OCI-LY1 (cell line): ENCODE measurements around the gene MAP7.

Experiments used
- H2AFZ ChIP-seq: fragments of 200-600 bp; sonication (generic), shearing (Covaris generic); 2 replicates; pipeline ENCODE4 v1.6.0; 2014; ENCODE audit warnings: antibody characterized with exemption, mild to moderate bottlenecking, low read length
- H3F3A ChIP-seq: fragments of 200-600 bp; sonication (generic), shearing (Covaris generic); 2 replicates; pipeline ENCODE4 v1.6.0; 2014; ENCODE audit warnings: mild to moderate bottlenecking, antibody characterized with exemption, low read length, moderate library complexity; ENCODE audit not compliant: insufficient read depth
- H3K27ac ChIP-seq: fragments of 200-600 bp; sonication (generic); 2 replicates; pipeline ENCODE4 v1.5.1; 2014; ENCODE audit warnings: low read length, mixed run types, mild to moderate bottlenecking, low read depth; ENCODE audit not compliant: poor library complexity, severe bottlenecking
- H3K27me3 ChIP-seq: fragments of 200-600 bp; sonication (generic); 2 replicates; pipeline ENCODE4 v1.6.0; 2014; ENCODE audit warnings: antibody characterized with exemption, mild to moderate bottlenecking, low read length, moderate library complexity; ENCODE audit not compliant: insufficient read depth
- H3K36me3 ChIP-seq: fragments of 200-600 bp; sonication (generic); 2 replicates; pipeline ENCODE4 v1.6.1; 2014; ENCODE audit warnings: mild to moderate bottlenecking, antibody characterized with exemption, low read length, moderate library complexity, mixed read lengths; ENCODE audit not compliant: insufficient read depth
- H3K4me1 ChIP-seq: fragments of 200-600 bp; sonication (generic); 2 replicates; pipeline ENCODE4 v1.5.1; 2014; ENCODE audit warnings: mild to moderate bottlenecking, low read length, moderate library complexity; ENCODE audit not compliant: insufficient read depth, severe bottlenecking
- H3K4me2 ChIP-seq: fragments of 200-600 bp; sonication (generic), shearing (Covaris generic); 2 replicates; pipeline ENCODE4 v1.6.1; 2014; ENCODE audit warnings: low read length
- H3K4me3 ChIP-seq: fragments of 200-600 bp; sonication (generic); 2 replicates; pipeline ENCODE4 v1.5.1; 2014; ENCODE audit warnings: low read length, low read depth, mild to moderate bottlenecking, mixed read lengths; ENCODE audit not compliant: poor library complexity, severe bottlenecking
- H3K79me2 ChIP-seq: fragments of 200-600 bp; shearing (Covaris generic); 2 replicates; pipeline ENCODE4 v1.6.1; 2016; ENCODE audit warnings: mixed run types, low read length, mixed read lengths; ENCODE audit not compliant: insufficient read depth
- H3K9ac ChIP-seq: fragments of 200-600 bp; sonication (generic), shearing (Covaris generic); 2 replicates; pipeline ENCODE4 v1.6.1; 2014; ENCODE audit warnings: mild to moderate bottlenecking, low read length, mixed read lengths
- H3K9me2 ChIP-seq: fragments of 200-600 bp; sonication (generic), shearing (Covaris generic); 2 replicates; pipeline ENCODE4 v1.6.1; 2014; ENCODE audit warnings: low read depth, mild to moderate bottlenecking, low read length, mixed read lengths
- H3K9me3 ChIP-seq: fragments of 200-600 bp; shearing (Covaris generic); 2 replicates; pipeline ENCODE4 v1.6.1; 2014; ENCODE audit warnings: low read length, mixed read lengths
- H4K20me1 ChIP-seq: fragments of 200-600 bp; sonication (generic), shearing (Covaris generic); 2 replicates; pipeline ENCODE4 v1.6.0; 2016; ENCODE audit warnings: mild to moderate bottlenecking, low read length; ENCODE audit not compliant: insufficient read depth
- EZH2 ChIP-seq: fragments of 200-600 bp; sonication (generic), shearing (Covaris generic); IDR thresholded peaks from 2 replicates; pipeline ENCODE4 v1.8.0; 2017; ENCODE audit warnings: borderline replicate concordance, mixed run types, mild to moderate bottlenecking, antibody characterized with exemption, low read length, moderate library complexity, mixed read lengths
- TF ChIP-seq, protein P1 (sequence below): fragments of 200-600 bp; sonication (generic), shearing (Covaris generic); IDR thresholded peaks from 2 replicates; pipeline ENCODE4 v1.5.1; 2017; ENCODE audit warnings: mild to moderate bottlenecking, antibody characterized with exemption, low read length, moderate library complexity, mixed read lengths

MAP7 gene

DNA sequence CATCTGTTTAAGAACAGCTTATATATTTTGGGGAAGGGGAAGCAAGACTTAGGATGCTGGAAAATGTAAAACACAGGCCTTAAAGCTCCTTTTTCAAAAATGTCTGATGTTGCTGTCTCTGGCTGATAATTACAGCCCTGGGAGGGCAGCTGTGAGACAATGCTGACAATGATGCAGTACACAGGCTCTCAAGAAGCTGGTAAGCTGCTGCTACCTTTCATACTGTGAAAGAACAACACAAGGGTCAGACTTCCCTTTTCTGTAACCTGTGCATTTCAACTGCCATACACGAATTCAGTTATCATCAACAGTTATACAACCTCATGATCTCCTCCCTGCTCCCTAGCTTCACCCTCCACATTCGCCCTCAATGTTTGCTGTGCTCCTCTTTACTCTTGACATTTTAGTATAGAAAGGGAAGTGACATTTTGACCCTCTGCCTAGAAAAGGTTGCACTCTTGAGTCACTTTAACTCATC is 25.2 kb downstream of the MAP7 start:
- no peaks in the 10 kb centered on the region for H3K79me2 ChIP-seq
- no peak overlapping the region for H3K9ac ChIP-seq
- TF ChIP-seq, protein P1, sequence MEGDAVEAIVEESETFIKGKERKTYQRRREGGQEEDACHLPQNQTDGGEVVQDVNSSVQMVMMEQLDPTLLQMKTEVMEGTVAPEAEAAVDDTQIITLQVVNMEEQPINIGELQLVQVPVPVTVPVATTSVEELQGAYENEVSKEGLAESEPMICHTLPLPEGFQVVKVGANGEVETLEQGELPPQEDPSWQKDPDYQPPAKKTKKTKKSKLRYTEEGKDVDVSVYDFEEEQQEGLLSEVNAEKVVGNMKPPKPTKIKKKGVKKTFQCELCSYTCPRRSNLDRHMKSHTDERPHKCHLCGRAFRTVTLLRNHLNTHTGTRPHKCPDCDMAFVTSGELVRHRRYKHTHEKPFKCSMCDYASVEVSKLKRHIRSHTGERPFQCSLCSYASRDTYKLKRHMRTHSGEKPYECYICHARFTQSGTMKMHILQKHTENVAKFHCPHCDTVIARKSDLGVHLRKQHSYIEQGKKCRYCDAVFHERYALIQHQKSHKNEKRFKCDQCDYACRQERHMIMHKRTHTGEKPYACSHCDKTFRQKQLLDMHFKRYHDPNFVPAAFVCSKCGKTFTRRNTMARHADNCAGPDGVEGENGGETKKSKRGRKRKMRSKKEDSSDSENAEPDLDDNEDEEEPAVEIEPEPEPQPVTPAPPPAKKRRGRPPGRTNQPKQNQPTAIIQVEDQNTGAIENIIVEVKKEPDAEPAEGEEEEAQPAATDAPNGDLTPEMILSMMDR, result no peak
- no peak for TF ChIP-seq EZH2
- H3F3A ChIP-seq, result no peaks in the 10 kb centered on the region
- H3K27me3 ChIP-seq, result no peaks in the 10 kb centered on the region
- no peak overlapping the region for H3K27ac ChIP-seq
- H3K9me2 ChIP-seq, result no peaks in the 10 kb centered on the region
- H3K4me2 ChIP-seq, result no peak overlapping the region
- no peak overlapping the region for H2AFZ ChIP-seq
- no peaks in the 10 kb centered on the region for H3K36me3 ChIP-seq
- H3K9me3 ChIP-seq, result no peaks in the 10 kb centered on the region
- no peak overlapping the region for H3K4me3 ChIP-seq
- H3K4me1 ChIP-seq, result no peaks in the 10 kb centered on the region
- H4K20me1 ChIP-seq, result no peaks in the 10 kb centered on the region

DNA sequence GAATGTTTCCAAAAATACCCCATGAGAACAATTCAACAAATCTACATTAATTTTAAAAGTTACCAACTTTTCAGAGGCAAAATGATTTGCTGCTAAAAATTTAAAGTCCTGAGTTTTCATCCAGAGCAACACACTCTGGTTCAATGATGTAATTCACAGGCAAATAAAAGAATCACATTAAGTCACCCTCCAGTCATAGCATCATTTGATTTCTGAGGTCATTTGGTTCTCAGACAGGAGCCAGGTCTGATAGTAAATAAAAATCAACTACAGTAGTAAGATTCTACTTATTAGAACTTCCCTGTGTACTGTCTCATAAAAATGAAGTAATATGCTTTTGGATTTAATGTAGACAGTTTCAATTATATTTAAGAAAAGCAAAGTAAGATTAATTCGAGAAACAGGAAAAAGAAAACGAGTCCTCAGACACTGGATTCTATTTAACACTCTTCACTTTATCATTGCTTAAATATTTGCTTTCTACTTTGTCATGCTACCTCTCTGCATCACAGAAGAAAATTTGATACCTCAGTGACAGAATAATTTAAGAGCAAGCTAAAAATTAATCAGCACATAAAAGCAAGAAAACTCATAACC is 25.8 kb downstream of the MAP7 start:
- no peaks in the 10 kb centered on the region for H3K27me3 ChIP-seq
- no peak overlapping the region for H3K27ac ChIP-seq
- H3K9me2 ChIP-seq, result no peaks in the 10 kb centered on the region
- no peaks in the 10 kb centered on the region for H3K4me1 ChIP-seq
- H3K9ac ChIP-seq, result no peak overlapping the region
- no peaks in the 10 kb centered on the region for H4K20me1 ChIP-seq
- no peak overlapping the region for H3K4me3 ChIP-seq
- no peak overlapping the region for H2AFZ ChIP-seq
- H3F3A ChIP-seq, result no peaks in the 10 kb centered on the region
- TF ChIP-seq, protein P1, result no peak
- no peak for TF ChIP-seq EZH2
- no peaks in the 10 kb centered on the region for H3K36me3 ChIP-seq
- no peaks in the 10 kb centered on the region for H3K79me2 ChIP-seq
- H3K4me2 ChIP-seq, result no peak overlapping the region
- H3K9me3 ChIP-seq, result no peaks in the 10 kb centered on the region

DNA sequence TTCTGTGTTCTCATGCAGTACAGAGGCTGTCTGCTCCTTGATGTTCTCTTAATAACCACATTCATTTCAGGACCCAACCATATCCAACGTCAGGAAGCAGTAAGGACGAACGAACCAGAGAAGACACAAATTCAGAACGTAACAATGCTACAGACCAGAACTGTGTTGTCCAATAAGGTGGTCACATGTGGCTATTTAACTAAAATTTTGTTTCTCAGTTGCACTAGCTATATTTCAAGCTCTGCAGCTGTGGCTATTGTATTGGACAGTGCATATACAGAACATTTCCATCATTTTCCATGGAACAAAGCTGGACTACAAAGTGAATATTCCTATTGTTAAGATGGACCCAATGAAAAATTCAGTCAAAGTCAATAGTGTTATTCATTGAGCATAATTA is 27.0 kb downstream of the MAP7 start:
- no peak overlapping the region for H3K4me2 ChIP-seq
- H3K9me3 ChIP-seq, result no peaks in the 10 kb centered on the region
- no peaks in the 10 kb centered on the region for H3K36me3 ChIP-seq
- no peaks in the 10 kb centered on the region for H3K4me1 ChIP-seq
- no peaks in the 10 kb centered on the region for H3K27me3 ChIP-seq
- H3K9ac ChIP-seq, result no peak overlapping the region
- no peak overlapping the region for H2AFZ ChIP-seq
- H3K27ac ChIP-seq, result no peak overlapping the region
- H3F3A ChIP-seq, result no peaks in the 10 kb centered on the region
- no peaks in the 10 kb centered on the region for H3K79me2 ChIP-seq
- H4K20me1 ChIP-seq, result no peaks in the 10 kb centered on the region
- TF ChIP-seq, protein P1, result no peak
- TF ChIP-seq EZH2, result no peak
- H3K4me3 ChIP-seq, result no peak overlapping the region
- H3K9me2 ChIP-seq, result no peaks in the 10 kb centered on the region
